Body of pancreas (tissue), 4 donors: ENCODE data around the gene RPS6KA2. TPM values are rescaled to one million over a fixed set of nuclear protein-coding genes. Genes with fewer than 3 reads are reported as not detected.

Experiments used
- ATAC-seq: fragments of 150-250 bp; one replicate; pipeline ENCODE4 v1.9.1; 2016
- DNase-seq, 4 donors: peaks; one replicate each; pipeline ENCODE4 v3.0.0-alpha.2; 2019
- H3K27ac ChIP-seq, 4 donors: fragments of 200-600 bp; sonication (generic); 1 replicate in 3 of 4; 2 replicates in 1 of 4; pipeline versions ENCODE4 v1.5.1 to v1.6.1; 2016 to 2019; ENCODE audit warnings: mild to moderate bottlenecking in 1 of 4, mixed read lengths in 1 of 4, moderate library complexity in 1 of 4
- H3K27me3 ChIP-seq, 2 donors: fragments of 200-600 bp; sonication (generic); one replicate each; pipeline ENCODE4 v1.6.0; 2016; ENCODE audit warnings: mild to moderate bottlenecking in 1 of 2
- H3K36me3 ChIP-seq, 2 donors: fragments of 200-600 bp; sonication (generic); replicated peaks in 1 of 2; 2 replicates each; pipeline ENCODE4 v1.5.1; 2016; ENCODE audit warnings: low read depth in 2 of 2; ENCODE audit not compliant: insufficient read depth in 1 of 2
- H3K4me1 ChIP-seq: fragments of 200-600 bp; sonication (generic); one replicate; pipeline ENCODE4 v1.6.0; 2016
- H3K4me3 ChIP-seq, 2 donors: fragments of 200-600 bp; sonication (generic); 1 replicate in 1 of 2; 2 replicates in 1 of 2; pipeline ENCODE4 v1.5.1; 2016 to 2019
- H3K9me3 ChIP-seq, 3 donors: fragments of 200-600 bp; sonication (generic); 1 replicate in 2 of 3; 2 replicates in 1 of 3; pipeline ENCODE4 v1.5.1; 2016
- CTCF ChIP-seq, 7 experiments: fragments of 450-650 bp in 4 of 7; fragments of 200-600 bp in 3 of 7; sonication (generic) in 3 of 7; IDR thresholded peaks; one replicate each; pipeline ENCODE4 v1.5.1; 2016 to 2019; ENCODE audit warnings: antibody characterized with exemption in 7 of 7
- POLR2A ChIP-seq, 3 donors: fragments of 450-650 bp; IDR thresholded peaks; one replicate each; pipeline ENCODE4 v1.6.1; 2016; ENCODE audit warnings: antibody characterized with exemption in 3 of 3, mild to moderate bottlenecking in 2 of 3
- WGBS, 2 donors: methylation state at CpG; one replicate each; pipeline ENCODE4 v1.1.5; 2017; 5-methylcytosine and 5-hydroxymethylcytosine counted together
- intact Hi-C: fragments of 100-400 bp; cut with DNase I; formaldehyde crosslinking; loops from one replicate; pipeline ENCODE4 v1.15.1; 2023
- total RNA-seq, 2 donors: library from RNA; depleted of rRNA; stranded (reverse); fragments of >200 nt; gene quantifications; one replicate each; pipeline ENCODE4 v1.1.0, GENCODE V29; 2016

RPS6KA2 gene
- total RNA-seq, 2 donors from 2014 or later, result 24.4 to 53.7 TPM

- Histone ChIP-seq H3K4me1 (peaks cover 4% of the 10 kb centered on the region), H3K27ac (no peak overlapping the region), H3K27me3 (no peaks in the 10 kb centered on the region), H3K4me3 (no peak overlapping the region), H3K36me3 (no peaks in the 10 kb centered on the region), H3K9me3 (no peaks in the 10 kb centered on the region)
- 71 to 87% methylated on average over 23 of the region's 23 CpGs for WGBS, 2 donors
- DNase-seq, result no peak
- no peak for TF ChIP-seq CTCF (IDR thresholded peaks at IDR 0.05)
- TF ChIP-seq POLR2A (IDR thresholded peaks at IDR 0.05), result no peak
- intact Hi-C loops, result no loop called here
- ATAC-seq, result no peak
Observed at GRCh38 chr6:166463359-166464067, 163.5 kb downstream of the RPS6KA2 start.

GRCh38 chr6:166462461-166463135, 164.5 kb downstream of the RPS6KA2 start:
- Histone ChIP-seq H3K4me3 (no peak overlapping the region), H3K36me3 (no peaks in the 10 kb centered on the region), H3K27me3 (no peaks in the 10 kb centered on the region), H3K9me3 (no peaks in the 10 kb centered on the region), H3K27ac (no peak overlapping the region), H3K4me1 (peaks cover 4% of the 10 kb centered on the region)
- no peak for DNase-seq
- WGBS, 2 donors, result 86 to 100% methylated on average over 3 to 25 of the region's 25 CpGs
- ATAC-seq, result no peak
- no peak for TF ChIP-seq POLR2A (IDR thresholded peaks at IDR 0.05)
- no peak for TF ChIP-seq CTCF (IDR thresholded peaks at IDR 0.05)
- intact Hi-C loops, result no loop called here

GRCh38 chr6:166461821-166462460, 165.1 kb downstream of the RPS6KA2 start:
- no peak for DNase-seq
- intact Hi-C loops, result no loop called here
- no peak overlapping the region for H3K27ac ChIP-seq

More at GRCh38 chr6:166461821-166462460, 165.1 kb downstream of the RPS6KA2 start:
- WGBS, 2 donors, result 85 to 100% methylated on average over 1 to 9 of the region's 9 CpGs
- ATAC-seq, result no peak
- Histone ChIP-seq H3K27me3 (no peaks in the 10 kb centered on the region), H3K4me1 (peaks cover 7% of the 10 kb centered on the region), H3K4me3 (no peak overlapping the region), H3K36me3 (no peaks in the 10 kb centered on the region), H3K9me3 (no peaks in the 10 kb centered on the region)
- TF ChIP-seq POLR2A (IDR thresholded peaks at IDR 0.05) (no peak), CTCF (IDR thresholded peaks at IDR 0.05) (no peak)
